GM12878 (cell line): ENCODE results near the gene RNPEP. TPM values are rescaled to one million over a fixed set of nuclear protein-coding genes. Genes with fewer than 3 reads are reported as not detected.

Source experiments
- ATF7 ChIP-seq: fragments of 450-650 bp; IDR thresholded peaks from 2 replicates; pipeline ENCODE4 v1.6.1; 2016; ENCODE audit warnings: low read depth, mild to moderate bottlenecking
- IRF4 ChIP-seq: IDR thresholded peaks from 2 replicates; pipeline ENCODE4 v1.6.1; 2011; ENCODE audit warnings: low read depth, low read length
- PAX8 ChIP-seq: fragments of 450-650 bp; IDR thresholded peaks from 2 replicates; pipeline ENCODE4 v1.6.1; 2017; ENCODE audit warnings: mild to moderate bottlenecking, moderate library complexity
- TBL1XR1 ChIP-seq: IDR thresholded peaks from 2 replicates; pipeline ENCODE4 v1.6.1; 2012; ENCODE audit warnings: low read depth, low read length, improper control_type of control experiment
- polyA plus RNA-seq, 11 experiments: library from polyadenylated mRNA; depleted of rRNA in 4 of 11; unstranded in 6 of 11; stranded (reverse) in 5 of 11; fragments of >200 nt; fragmentation: Nextera tagmentation in 4 of 11; fragmentation: Illumina TruSeq in 1 of 11; extraction: Ambion mirVana in 4 of 11; extraction: Trizol in 1 of 11; gene quantifications; 1 replicate in 1 of 11; 2 replicates in 10 of 11; pipeline versions ENCODE4 v1.2.1 to v1.2.3, GENCODE V29; 2011 to 2016; ENCODE audit warnings: inconsistent platforms in 2 of 11, missing spikeins in 2 of 11, low read depth in 1 of 11
- total RNA-seq, 4 experiments: library from RNA; depleted of rRNA in 3 of 4; stranded (reverse); fragments of >200 nt in 3 of 4; fragmentation: Illumina TruSeq in 1 of 4; extraction: Trizol in 1 of 4; gene quantifications; 2 replicates each; pipeline versions ENCODE4 v1.2.1 to v1.2.3, GENCODE V29; 2013 to 2021
- TF ChIP-seq, protein P1 (sequence below): fragments of 450-650 bp; IDR thresholded peaks from 2 replicates; pipeline ENCODE4 v1.6.1; 2016; ENCODE audit warnings: mild to moderate bottlenecking, moderate library complexity, borderline replicate concordance
- TF ChIP-seq, protein P2 (sequence below): fragments of 450-650 bp; conservative IDR thresholded peaks from 2 replicates; pipeline ENCODE4 v1.6.1; 2017; ENCODE audit warnings: mild to moderate bottlenecking, moderate library complexity
- TF ChIP-seq, protein P3 (sequence below): IDR thresholded peaks from 2 replicates; pipeline ENCODE4 v1.6.1; 2011; ENCODE audit warnings: borderline replicate concordance, low read depth, mild to moderate bottlenecking, moderate library complexity, low read length; ENCODE audit not compliant: insufficient read depth, poor library complexity, severe bottlenecking
- TF ChIP-seq, protein P4 (sequence below): IDR thresholded peaks from 2 replicates; pipeline ENCODE4 v1.6.1; 2012; ENCODE audit warnings: mild to moderate bottlenecking, low read depth, low read length

Gene RNPEP
- total and polyA plus RNA-seq, 10 of the 15 experiments (the other 5 are each of a cell fraction or from before 2014, with no cell fraction given) = 18.3 to 68.2 (median 44.6) TPM

DNA sequence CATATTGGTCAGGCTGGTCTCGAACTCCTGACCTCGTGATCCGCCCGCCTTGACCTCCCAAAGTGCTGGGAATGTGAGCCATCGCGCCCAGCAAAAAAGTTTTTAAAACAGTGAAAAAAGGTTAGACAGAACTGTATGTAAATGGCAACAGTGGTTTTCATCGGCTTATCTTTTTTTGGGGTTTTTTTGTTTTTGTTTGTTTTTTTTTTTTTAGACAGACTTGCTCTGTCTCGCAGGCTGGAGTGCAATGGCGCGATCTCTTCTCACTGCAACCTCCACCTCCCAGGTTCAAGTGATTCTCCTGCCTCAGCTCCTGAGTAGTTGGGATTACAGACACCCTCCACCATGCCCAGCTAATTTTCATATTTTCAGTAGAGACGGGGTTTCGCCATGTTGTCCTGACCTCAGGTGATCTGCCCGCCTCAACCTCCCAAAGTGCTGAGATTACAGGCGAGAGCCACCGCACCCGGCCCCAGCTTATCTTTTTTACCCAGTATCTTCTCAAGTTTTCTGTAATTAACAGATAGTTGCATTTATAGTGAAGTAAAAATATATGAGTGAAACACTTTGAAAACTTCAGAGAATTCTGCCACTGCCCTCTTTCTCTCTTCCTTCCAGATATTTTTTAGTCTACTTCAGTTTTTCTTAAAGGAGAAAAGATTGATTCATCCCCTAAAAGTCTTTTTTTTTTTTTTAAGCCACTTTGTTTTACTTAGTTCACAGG lies 14.1 kb upstream of the RNPEP start (continued):
- TF ChIP-seq, protein P1, sequence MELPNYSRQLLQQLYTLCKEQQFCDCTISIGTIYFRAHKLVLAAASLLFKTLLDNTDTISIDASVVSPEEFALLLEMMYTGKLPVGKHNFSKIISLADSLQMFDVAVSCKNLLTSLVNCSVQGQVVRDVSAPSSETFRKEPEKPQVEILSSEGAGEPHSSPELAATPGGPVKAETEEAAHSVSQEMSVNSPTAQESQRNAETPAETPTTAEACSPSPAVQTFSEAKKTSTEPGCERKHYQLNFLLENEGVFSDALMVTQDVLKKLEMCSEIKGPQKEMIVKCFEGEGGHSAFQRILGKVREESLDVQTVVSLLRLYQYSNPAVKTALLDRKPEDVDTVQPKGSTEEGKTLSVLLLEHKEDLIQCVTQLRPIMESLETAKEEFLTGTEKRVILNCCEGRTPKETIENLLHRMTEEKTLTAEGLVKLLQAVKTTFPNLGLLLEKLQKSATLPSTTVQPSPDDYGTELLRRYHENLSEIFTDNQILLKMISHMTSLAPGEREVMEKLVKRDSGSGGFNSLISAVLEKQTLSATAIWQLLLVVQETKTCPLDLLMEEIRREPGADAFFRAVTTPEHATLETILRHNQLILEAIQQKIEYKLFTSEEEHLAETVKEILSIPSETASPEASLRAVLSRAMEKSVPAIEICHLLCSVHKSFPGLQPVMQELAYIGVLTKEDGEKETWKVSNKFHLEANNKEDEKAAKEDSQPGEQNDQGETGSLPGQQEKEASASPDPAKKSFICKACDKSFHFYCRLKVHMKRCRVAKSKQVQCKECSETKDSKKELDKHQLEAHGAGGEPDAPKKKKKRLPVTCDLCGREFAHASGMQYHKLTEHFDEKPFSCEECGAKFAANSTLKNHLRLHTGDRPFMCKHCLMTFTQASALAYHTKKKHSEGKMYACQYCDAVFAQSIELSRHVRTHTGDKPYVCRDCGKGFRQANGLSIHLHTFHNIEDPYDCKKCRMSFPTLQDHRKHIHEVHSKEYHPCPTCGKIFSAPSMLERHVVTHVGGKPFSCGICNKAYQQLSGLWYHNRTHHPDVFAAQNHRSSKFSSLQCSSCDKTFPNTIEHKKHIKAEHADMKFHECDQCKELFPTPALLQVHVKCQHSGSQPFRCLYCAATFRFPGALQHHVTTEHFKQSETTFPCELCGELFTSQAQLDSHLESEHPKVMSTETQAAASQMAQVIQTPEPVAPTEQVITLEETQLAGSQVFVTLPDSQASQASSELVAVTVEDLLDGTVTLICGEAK = no peak
- TF ChIP-seq, protein P2, sequence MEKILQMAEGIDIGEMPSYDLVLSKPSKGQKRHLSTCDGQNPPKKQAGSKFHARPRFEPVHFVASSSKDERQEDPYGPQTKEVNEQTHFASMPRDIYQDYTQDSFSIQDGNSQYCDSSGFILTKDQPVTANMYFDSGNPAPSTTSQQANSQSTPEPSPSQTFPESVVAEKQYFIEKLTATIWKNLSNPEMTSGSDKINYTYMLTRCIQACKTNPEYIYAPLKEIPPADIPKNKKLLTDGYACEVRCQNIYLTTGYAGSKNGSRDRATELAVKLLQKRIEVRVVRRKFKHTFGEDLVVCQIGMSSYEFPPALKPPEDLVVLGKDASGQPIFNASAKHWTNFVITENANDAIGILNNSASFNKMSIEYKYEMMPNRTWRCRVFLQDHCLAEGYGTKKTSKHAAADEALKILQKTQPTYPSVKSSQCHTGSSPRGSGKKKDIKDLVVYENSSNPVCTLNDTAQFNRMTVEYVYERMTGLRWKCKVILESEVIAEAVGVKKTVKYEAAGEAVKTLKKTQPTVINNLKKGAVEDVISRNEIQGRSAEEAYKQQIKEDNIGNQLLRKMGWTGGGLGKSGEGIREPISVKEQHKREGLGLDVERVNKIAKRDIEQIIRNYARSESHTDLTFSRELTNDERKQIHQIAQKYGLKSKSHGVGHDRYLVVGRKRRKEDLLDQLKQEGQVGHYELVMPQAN = no peak
- TF ChIP-seq, protein P3, sequence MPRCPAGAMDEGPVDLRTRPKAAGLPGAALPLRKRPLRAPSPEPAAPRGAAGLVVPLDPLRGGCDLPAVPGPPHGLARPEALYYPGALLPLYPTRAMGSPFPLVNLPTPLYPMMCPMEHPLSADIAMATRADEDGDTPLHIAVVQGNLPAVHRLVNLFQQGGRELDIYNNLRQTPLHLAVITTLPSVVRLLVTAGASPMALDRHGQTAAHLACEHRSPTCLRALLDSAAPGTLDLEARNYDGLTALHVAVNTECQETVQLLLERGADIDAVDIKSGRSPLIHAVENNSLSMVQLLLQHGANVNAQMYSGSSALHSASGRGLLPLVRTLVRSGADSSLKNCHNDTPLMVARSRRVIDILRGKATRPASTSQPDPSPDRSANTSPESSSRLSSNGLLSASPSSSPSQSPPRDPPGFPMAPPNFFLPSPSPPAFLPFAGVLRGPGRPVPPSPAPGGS = no peak
- TF ChIP-seq ATF7 (no peak), TBL1XR1 (no peak), PAX8 (no peak), IRF4 (no peak)
- TF ChIP-seq, protein P4, sequence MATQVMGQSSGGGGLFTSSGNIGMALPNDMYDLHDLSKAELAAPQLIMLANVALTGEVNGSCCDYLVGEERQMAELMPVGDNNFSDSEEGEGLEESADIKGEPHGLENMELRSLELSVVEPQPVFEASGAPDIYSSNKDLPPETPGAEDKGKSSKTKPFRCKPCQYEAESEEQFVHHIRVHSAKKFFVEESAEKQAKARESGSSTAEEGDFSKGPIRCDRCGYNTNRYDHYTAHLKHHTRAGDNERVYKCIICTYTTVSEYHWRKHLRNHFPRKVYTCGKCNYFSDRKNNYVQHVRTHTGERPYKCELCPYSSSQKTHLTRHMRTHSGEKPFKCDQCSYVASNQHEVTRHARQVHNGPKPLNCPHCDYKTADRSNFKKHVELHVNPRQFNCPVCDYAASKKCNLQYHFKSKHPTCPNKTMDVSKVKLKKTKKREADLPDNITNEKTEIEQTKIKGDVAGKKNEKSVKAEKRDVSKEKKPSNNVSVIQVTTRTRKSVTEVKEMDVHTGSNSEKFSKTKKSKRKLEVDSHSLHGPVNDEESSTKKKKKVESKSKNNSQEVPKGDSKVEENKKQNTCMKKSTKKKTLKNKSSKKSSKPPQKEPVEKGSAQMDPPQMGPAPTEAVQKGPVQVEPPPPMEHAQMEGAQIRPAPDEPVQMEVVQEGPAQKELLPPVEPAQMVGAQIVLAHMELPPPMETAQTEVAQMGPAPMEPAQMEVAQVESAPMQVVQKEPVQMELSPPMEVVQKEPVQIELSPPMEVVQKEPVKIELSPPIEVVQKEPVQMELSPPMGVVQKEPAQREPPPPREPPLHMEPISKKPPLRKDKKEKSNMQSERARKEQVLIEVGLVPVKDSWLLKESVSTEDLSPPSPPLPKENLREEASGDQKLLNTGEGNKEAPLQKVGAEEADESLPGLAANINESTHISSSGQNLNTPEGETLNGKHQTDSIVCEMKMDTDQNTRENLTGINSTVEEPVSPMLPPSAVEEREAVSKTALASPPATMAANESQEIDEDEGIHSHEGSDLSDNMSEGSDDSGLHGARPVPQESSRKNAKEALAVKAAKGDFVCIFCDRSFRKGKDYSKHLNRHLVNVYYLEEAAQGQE = no peak
